Upper lobe of right lung (tissue), 1 donor: ENCODE data around the gene CPLANE2. TPM values are rescaled to one million over a fixed set of nuclear protein-coding genes. Genes with fewer than 3 reads are reported as not detected.
"Not testable (repeated sequence)": the region's sequence is repeated elsewhere in the genome, so short reads cannot be mapped to it uniquely, and the experiment has no call there.

Experiments
- ATAC-seq: fragments of 200-7000 bp; cut with Tn5 transposase; one replicate; pipeline ENCODE4 v1.9.1; 2020; ENCODE audit warnings: mild to moderate bottlenecking, moderate library complexity
- DNase-seq: peaks from one replicate; pipeline ENCODE4 v3.0.0-alpha.2; 2020
- H3K27ac ChIP-seq: fragments of 200-600 bp; one replicate; pipeline ENCODE4 v1.8.0; 2022
- H3K27me3 ChIP-seq: fragments of 200-600 bp; one replicate; pipeline ENCODE4 v1.8.0; 2022; ENCODE audit warnings: mild to moderate bottlenecking
- H3K36me3 ChIP-seq: fragments of 200-600 bp; one replicate; pipeline ENCODE4 v1.8.0; 2022
- H3K4me1 ChIP-seq: fragments of 200-600 bp; one replicate; pipeline ENCODE4 v1.8.0; 2022
- H3K4me3 ChIP-seq: fragments of 200-600 bp; one replicate; pipeline ENCODE4 v1.8.0; 2022; ENCODE audit warnings: mild to moderate bottlenecking
- H3K9me3 ChIP-seq: fragments of 200-600 bp; one replicate; pipeline ENCODE4 v1.8.0; 2022
- CTCF ChIP-seq: fragments of 200-600 bp; IDR thresholded peaks from one replicate; pipeline ENCODE4 v1.8.0; 2022; ENCODE audit warnings: antibody characterized with exemption
- intact Hi-C: fragments of 100-400 bp; cut with DNase I; formaldehyde crosslinking; loops from one replicate; pipeline ENCODE4 v1.11.0; 2022
- total RNA-seq: library from RNA; stranded (reverse); fragmentation: NEBNext Ultra II Directional; extraction: Animal tissue kit (Norgen Biotek cat#: 25700); gene quantifications from one replicate; pipeline ENCODE4 v1.2.1, GENCODE V29; 2021
- donor health status: DM: no; HTN: yes; CAD: no; lungs with severe emphysema.

CPLANE2 gene
- total RNA-seq, 1 donor from 2014 or later: 11.7 TPM

- Histone ChIP-seq H3K27ac (no peak overlapping the region), H3K36me3 (no peaks in the 10 kb centered on the region), H3K4me3 (no peak overlapping the region), H3K27me3 (peaks cover 18% of the 10 kb centered on the region), H3K9me3 (no peaks in the 10 kb centered on the region), H3K4me1 (no peaks in the 10 kb centered on the region)
- ATAC-seq: no peak
- no peak for DNase-seq
- intact Hi-C loops: no loop called here
- TF ChIP-seq CTCF: no peak
Measured at GRCh38 chr1:16226129-16226489, 10.9 kb downstream of the CPLANE2 start.

- H3K4me1 ChIP-seq: no peaks in the 10 kb centered on the region
- ATAC-seq (no peak), DNase-seq (no peak)
- intact Hi-C loops: no loop called here
- H3K36me3 ChIP-seq: no peaks in the 10 kb centered on the region
- H3K27ac ChIP-seq: no peak overlapping the region
- H3K9me3 ChIP-seq: no peaks in the 10 kb centered on the region
- H3K27me3 ChIP-seq: peaks cover 18% of the 10 kb centered on the region
- H3K4me3 ChIP-seq: no peak overlapping the region
- TF ChIP-seq CTCF: no peak
Measured at GRCh38 chr1:16224472-16224871, 12.5 kb downstream of the CPLANE2 start.

- H3K27me3 ChIP-seq: peaks cover 10% of the 10 kb centered on the region
Measured at GRCh38 chr1:16222716-16223115, 14.3 kb downstream of the CPLANE2 start.

GRCh38 chr1:16221499-16221898 lies 15.5 kb downstream of the CPLANE2 start:
- TF ChIP-seq CTCF: no peak
- no peak for ATAC-seq
- DNase-seq: no peak
- Histone ChIP-seq H3K4me3 (no peak overlapping the region), H3K27me3 (no peaks in the 10 kb centered on the region), H3K4me1 (peaks cover 5% of the 10 kb centered on the region), H3K9me3 (no peaks in the 10 kb centered on the region), H3K36me3 (no peaks in the 10 kb centered on the region), H3K27ac (no peak overlapping the region)
- intact Hi-C loops: no loop called here

More at GRCh38 chr1:16222716-16223115, 14.3 kb downstream of the CPLANE2 start:
- H3K36me3 ChIP-seq, H3K4me3 ChIP-seq, H3K9me3 ChIP-seq, ATAC-seq, H3K4me1 ChIP-seq, intact Hi-C loops, DNase-seq, H3K27ac ChIP-seq: not testable (repeated sequence)

- intact Hi-C loops: no loop called here
- Histone ChIP-seq H3K36me3 (no peaks in the 10 kb centered on the region), H3K9me3 (no peaks in the 10 kb centered on the region), H3K4me1 (peaks cover 12% of the 10 kb centered on the region), H3K27ac (no peak overlapping the region), H3K4me3 (no peak overlapping the region), H3K27me3 (no peaks in the 10 kb centered on the region)
- ATAC-seq (no peak), DNase-seq (no peak)
- TF ChIP-seq CTCF: no peak
Measured at GRCh38 chr1:16219968-16220500, 16.9 kb downstream of the CPLANE2 start.

- Histone ChIP-seq H3K4me3 (no peak overlapping the region), H3K27ac (no peak overlapping the region), H3K9me3 (no peaks in the 10 kb centered on the region), H3K36me3 (no peaks in the 10 kb centered on the region), H3K4me1 (peaks cover 12% of the 10 kb centered on the region), H3K27me3 (no peaks in the 10 kb centered on the region)
- intact Hi-C loops: no loop called here
- no peak for DNase-seq
- ATAC-seq: no peak
- TF ChIP-seq CTCF: no peak
Measured at GRCh38 chr1:16218674-16219071, 18.3 kb downstream of the CPLANE2 start.
